NK-92 (cell line): ENCODE measurements around the gene MYH14.

Experiments used
- DNase-seq: peaks from one replicate; lab custom pipeline; 2025; ENCODE audit not compliant: unreplicated experiment; lab: John Stamatoyannopoulos, UW

Gene MYH14

DNA sequence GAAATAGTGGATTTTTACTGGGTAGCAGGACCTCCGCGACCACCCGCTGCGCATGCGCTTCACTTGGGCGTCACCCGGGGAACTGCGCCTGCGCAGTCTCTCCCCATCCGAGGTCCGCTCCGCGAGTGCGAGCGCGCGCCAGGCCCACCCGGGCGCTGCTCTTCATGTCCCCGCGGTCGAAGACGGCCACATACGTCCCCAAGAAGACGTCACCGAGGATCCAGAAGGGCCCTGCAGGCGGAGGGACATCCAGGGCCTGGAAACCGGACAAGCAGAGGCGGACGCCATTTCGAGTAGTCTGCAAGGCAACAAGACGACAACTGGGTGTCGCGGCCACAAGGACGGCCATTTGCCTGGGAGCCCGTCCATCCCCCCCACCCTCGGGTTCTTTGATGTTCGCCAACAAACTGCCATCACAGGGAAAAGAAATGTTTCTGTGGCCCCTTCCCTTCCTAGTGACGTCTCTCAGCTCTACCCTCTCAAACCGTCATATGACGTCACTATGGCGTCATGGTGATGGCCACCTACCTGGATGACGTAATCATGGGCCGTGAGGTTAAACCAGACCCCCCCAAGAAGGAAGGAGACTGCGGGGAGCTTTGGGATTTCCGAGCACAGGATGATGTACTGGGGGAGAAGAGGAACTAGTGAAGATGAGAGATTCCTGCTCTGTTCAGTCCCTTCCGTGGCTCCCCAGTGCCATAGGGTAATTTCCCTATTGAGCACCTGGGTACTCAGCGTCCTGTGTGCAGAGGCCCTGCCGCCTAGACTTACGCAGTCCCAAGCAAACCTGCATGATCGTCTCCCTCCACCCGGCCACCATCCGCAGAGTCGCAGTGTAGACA lies 155.3 kb downstream of the MYH14 start:
- no peak for DNase-seq

DNA sequence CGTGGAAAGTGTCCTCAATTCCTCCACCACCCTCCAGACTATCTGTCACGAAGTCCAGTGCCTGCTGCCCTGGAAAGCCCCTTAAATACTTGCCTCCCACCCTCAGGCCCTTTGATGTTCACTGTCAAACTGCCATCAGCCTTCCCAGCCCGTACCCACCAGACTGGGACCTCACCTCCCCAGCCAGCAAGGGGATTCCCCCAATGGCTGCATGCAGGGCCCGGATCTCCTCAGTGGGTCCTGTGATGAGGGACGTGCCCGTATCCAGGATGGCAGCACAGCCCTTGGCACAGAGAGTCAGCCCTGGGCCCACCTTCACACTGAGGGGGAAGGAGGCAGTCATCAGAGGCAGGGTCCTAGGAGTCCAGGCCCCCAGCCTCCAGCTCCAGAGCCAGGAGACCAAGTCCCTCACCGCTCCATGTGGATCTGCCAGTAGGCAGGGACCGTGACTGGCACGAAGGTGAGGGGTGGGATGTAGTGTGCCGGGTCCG lies 156.0 kb downstream of the MYH14 start:
- no peak for DNase-seq
